Measurements from ENCODE around the gene PHACTR4.

- TF ChIP-seq CTCF (conservative IDR thresholded peaks at IDR 0.05 in 1 of 2, IDR thresholded peaks at IDR 0.05 in 1 of 2; ENCODE audit: low read depth in 1 of 2, low read length in 2 of 2) (no peak), EZH2 (IDR thresholded peaks at IDR 0.05; ENCODE audit: low read length, missing control alignments) (no peak)
These were observed 10.8 kb upstream of the PHACTR4 start for GRCh38 chr1:28358716-28359115.

Data from fibroblast of lung (primary cell).